ENCODE data around the gene AKAP8L. TPM values are rescaled to one million over a fixed set of nuclear protein-coding genes. Genes with fewer than 3 reads are reported as not detected.

AKAP8L gene
- total and polyA plus RNA-seq, 9 of the 15 experiments (the other 6 are each of a cell fraction or from before 2014, with no cell fraction given), result 2.4 to 116 (median 70.7) TPM

DNA sequence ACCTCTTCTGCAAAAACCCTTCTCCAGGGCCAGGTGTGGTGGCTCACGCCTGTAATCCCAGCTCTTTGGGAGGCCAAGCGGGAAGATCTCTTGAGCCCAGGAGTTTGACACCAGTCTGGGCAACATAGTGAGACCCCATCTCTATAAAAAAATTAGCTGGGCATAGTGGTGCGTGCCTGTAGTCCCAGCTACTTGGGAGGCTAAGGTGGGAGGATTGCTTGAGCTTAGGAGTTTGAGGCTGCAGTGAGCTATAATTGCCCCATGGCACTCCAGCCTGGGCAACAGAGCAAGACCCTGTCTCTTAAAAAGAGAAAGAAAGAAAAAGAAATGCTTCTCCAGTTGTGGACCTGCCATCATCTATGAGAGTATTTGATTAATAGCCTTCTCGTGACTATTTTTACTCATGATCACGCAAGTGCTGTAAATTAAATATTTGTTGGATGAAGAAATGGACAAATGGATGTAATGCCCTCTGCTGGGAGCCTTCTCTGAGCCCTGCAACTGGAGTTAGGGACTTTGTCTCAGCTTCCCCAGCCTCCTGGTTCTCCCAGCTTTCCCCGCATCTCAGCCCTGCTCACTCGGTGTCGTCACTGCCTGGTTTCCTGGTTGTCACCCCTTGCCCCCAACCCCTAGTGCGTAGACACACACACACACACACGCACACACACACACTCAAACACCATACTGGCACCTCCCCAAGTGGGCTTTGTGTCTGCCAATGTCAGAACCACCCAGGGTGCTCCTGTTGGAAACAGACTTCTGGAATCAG is 18.8 kb upstream of the AKAP8L start (continued):
- TF ChIP-seq, protein P1, sequence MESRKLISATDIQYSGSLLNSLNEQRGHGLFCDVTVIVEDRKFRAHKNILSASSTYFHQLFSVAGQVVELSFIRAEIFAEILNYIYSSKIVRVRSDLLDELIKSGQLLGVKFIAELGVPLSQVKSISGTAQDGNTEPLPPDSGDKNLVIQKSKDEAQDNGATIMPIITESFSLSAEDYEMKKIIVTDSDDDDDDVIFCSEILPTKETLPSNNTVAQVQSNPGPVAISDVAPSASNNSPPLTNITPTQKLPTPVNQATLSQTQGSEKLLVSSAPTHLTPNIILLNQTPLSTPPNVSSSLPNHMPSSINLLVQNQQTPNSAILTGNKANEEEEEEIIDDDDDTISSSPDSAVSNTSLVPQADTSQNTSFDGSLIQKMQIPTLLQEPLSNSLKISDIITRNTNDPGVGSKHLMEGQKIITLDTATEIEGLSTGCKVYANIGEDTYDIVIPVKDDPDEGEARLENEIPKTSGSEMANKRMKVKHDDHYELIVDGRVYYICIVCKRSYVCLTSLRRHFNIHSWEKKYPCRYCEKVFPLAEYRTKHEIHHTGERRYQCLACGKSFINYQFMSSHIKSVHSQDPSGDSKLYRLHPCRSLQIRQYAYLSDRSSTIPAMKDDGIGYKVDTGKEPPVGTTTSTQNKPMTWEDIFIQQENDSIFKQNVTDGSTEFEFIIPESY (CRISPR knock-in tag; IDR thresholded peaks at IDR 0.05), result no peak
- TF ChIP-seq, protein P2, sequence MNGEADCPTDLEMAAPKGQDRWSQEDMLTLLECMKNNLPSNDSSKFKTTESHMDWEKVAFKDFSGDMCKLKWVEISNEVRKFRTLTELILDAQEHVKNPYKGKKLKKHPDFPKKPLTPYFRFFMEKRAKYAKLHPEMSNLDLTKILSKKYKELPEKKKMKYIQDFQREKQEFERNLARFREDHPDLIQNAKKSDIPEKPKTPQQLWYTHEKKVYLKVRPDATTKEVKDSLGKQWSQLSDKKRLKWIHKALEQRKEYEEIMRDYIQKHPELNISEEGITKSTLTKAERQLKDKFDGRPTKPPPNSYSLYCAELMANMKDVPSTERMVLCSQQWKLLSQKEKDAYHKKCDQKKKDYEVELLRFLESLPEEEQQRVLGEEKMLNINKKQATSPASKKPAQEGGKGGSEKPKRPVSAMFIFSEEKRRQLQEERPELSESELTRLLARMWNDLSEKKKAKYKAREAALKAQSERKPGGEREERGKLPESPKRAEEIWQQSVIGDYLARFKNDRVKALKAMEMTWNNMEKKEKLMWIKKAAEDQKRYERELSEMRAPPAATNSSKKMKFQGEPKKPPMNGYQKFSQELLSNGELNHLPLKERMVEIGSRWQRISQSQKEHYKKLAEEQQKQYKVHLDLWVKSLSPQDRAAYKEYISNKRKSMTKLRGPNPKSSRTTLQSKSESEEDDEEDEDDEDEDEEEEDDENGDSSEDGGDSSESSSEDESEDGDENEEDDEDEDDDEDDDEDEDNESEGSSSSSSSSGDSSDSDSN (IDR thresholded peaks at IDR 0.05; ENCODE audit: borderline replicate concordance in 1 of 2, low read depth in 2 of 2, low read length in 2 of 2), result no peak

DNA sequence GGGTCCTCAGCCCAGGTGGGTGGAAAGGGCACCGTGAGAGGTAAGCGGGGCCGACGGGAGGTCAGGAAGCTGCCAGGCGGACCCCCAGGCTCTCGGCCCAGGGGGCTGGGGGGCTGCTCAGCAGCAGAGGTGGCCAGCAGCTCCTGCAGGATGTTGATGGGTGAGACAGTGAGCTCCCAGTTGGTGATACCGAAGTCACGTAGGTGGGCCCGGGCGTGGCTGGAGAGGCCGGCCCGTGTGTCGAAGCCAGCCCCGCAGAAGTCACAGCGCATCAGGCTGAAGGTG is 18.0 kb upstream of the AKAP8L start:
- BruUV-seq (replicated peaks), result no TSS peak
- ChIA-PET POLR2A (interaction anchor here (0.7 to 2.3 kb wide), 6 partner anchors 9 to 19 kb away, joined by 3 to 6 read pairs (median 4); partner anchors contain the start of gene AKAP8L), CTCF (ENCODE audit: low intra/inter-chr PET ratio) (no interaction called here)
- Histone ChIP-seq H3K36me3 (ENCODE audit: control insufficient read depth, insufficient read depth, low read length) (no peaks in the 10 kb centered on the region), H3K27me3 (ENCODE audit: control insufficient read depth in 2 of 2, insufficient read depth in 2 of 2, low read length in 2 of 2) (peaks cover 14 to 33% of the 10 kb centered on the region in 2 experiments; a peak in 4 of 5 replicates), H3K9ac (ENCODE audit: insufficient read depth in 1 of 2, low read depth in 2 of 2, low read length in 2 of 2) (peak overlapping the region in 1 of 2 experiments; percentile 55; a peak in 2 of 4 replicates), H3K4me2 (ENCODE audit: insufficient read depth, low read length) (peak overlapping the region; percentile 8; the same call in 1 of the 2 replicates), H3K9me3 (replicated peaks; ENCODE audit: control insufficient read depth, insufficient read depth, low read depth, low read length) (no peaks in the 10 kb centered on the region), H3K4me1 (replicated peaks in 1 of 2; ENCODE audit: control insufficient read depth in 2 of 2, insufficient read depth in 2 of 2, low read length in 2 of 2) (peaks cover 7 to 47% of the 10 kb centered on the region in 2 experiments), H3K79me2 (ENCODE audit: control insufficient read depth, insufficient read depth, low read length) (peaks cover 10% of the 10 kb centered on the region), H3K4me3 (no peak overlapping the region), H3K9me1 (ENCODE audit: control insufficient read depth, insufficient read depth, low read length) (no peaks in the 10 kb centered on the region), H2AFZ (ENCODE audit: low read depth, low read length) (no peak overlapping the region), H4K20me1 (replicated peaks; ENCODE audit: control insufficient read depth, insufficient read depth, low read length) (no peaks in the 10 kb centered on the region), H3K27ac (ENCODE audit: extremely low read depth, low read depth, low read length) (no peak overlapping the region)
- intact Hi-C loops (cut with micrococcal nuclease), result no loop called here
- no peak for ATAC-seq
- WGBS (ENCODE audit: insufficient coverage, low coverage, missing lambda C conversion rate), result 8% methylated on average over 12 of the region's 15 CpGs
- no peak for DNase-seq (ENCODE audit: extremely low read depth in 1 of 4, low spot score in 3 of 4)
- in situ Hi-C loops (cut with MboI), result no loop called here
- no peak for FAIRE-seq
- no peak for TF ChIP-seq ETS2 (tag; IDR thresholded peaks at IDR 0.05; ENCODE audit: borderline replicate concordance, poor library complexity, severe bottlenecking)
- TF ChIP-seq, protein P3, sequence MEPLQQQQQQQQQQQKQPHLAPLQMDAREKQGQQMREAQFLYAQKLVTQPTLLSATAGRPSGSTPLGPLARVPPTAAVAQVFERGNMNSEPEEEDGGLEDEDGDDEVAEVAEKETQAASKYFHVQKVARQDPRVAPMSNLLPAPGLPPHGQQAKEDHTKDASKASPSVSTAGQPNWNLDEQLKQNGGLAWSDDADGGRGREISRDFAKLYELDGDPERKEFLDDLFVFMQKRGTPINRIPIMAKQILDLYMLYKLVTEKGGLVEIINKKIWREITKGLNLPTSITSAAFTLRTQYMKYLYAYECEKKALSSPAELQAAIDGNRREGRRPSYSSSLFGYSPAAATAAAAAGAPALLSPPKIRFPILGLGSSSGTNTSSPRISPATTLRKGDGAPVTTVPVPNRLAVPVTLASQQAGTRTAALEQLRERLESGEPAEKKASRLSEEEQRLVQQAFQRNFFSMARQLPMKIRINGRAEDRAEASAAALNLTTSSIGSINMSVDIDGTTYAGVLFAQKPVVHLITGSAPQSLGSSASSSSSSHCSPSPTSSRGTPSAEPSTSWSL (CRISPR knock-in tag; IDR thresholded peaks at IDR 0.05; ENCODE audit: borderline replicate concordance), result no peak
- TF ChIP-seq, protein P4, sequence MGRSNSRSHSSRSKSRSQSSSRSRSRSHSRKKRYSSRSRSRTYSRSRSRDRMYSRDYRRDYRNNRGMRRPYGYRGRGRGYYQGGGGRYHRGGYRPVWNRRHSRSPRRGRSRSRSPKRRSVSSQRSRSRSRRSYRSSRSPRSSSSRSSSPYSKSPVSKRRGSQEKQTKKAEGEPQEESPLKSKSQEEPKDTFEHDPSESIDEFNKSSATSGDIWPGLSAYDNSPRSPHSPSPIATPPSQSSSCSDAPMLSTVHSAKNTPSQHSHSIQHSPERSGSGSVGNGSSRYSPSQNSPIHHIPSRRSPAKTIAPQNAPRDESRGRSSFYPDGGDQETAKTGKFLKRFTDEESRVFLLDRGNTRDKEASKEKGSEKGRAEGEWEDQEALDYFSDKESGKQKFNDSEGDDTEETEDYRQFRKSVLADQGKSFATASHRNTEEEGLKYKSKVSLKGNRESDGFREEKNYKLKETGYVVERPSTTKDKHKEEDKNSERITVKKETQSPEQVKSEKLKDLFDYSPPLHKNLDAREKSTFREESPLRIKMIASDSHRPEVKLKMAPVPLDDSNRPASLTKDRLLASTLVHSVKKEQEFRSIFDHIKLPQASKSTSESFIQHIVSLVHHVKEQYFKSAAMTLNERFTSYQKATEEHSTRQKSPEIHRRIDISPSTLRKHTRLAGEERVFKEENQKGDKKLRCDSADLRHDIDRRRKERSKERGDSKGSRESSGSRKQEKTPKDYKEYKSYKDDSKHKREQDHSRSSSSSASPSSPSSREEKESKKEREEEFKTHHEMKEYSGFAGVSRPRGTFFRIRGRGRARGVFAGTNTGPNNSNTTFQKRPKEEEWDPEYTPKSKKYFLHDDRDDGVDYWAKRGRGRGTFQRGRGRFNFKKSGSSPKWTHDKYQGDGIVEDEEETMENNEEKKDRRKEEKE (IDR thresholded peaks at IDR 0.05; ENCODE audit: borderline replicate concordance in 1 of 2, control insufficient read depth in 1 of 2, low read depth in 2 of 2, low read length in 1 of 2), result no peak
- TF ChIP-seq ZNF217 (CRISPR knock-in tag; IDR thresholded peaks at IDR 0.05), result no peak
- TF ChIP-seq CBX8 (IDR thresholded peaks at IDR 0.05; ENCODE audit: borderline replicate concordance, extremely low read depth, low read depth, low read length, poor library complexity, severe bottlenecking), result no peak
- TF ChIP-seq RFX7 (CRISPR knock-in tag; IDR thresholded peaks at IDR 0.05), result no peak
